ENCODE results near the gene MBNL3.
"Not testable (repeated sequence)": the region's sequence is repeated elsewhere in the genome, so short reads cannot be mapped to it uniquely, and the experiment has no call there.

MBNL3 gene

DNA sequence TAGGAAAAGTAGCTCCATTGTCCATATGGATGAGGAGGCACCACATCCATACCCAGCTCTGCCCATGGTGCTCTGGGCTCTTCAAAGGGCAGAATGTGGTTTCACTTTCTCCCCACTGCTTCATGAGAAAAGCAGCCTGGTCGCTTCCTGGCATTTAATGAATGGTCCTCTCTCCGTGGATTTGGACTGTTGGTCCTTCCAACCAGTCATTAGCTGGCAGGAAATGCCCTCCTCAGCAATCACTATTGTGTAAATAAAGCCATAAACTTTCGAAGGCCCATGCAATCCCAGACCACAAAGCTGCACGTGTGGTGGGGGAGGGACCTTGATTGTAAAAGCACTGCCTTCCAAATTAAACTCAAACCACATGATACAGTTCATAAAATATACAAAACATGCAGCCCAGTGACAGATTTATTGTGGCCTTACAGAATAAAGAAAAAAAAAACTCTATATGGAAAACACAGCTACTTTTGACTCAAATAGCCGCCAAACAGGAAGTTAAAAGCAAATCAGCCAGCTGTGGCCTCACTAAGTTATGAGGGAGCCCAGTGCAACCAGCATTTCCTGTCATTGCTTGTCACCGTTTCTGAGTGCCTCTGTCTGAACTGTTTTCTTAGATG lies 8.1 kb downstream of the MBNL3 start:
- DNase-seq (ENCODE audit: low read depth in 2 of 2) = no peak

DNA sequence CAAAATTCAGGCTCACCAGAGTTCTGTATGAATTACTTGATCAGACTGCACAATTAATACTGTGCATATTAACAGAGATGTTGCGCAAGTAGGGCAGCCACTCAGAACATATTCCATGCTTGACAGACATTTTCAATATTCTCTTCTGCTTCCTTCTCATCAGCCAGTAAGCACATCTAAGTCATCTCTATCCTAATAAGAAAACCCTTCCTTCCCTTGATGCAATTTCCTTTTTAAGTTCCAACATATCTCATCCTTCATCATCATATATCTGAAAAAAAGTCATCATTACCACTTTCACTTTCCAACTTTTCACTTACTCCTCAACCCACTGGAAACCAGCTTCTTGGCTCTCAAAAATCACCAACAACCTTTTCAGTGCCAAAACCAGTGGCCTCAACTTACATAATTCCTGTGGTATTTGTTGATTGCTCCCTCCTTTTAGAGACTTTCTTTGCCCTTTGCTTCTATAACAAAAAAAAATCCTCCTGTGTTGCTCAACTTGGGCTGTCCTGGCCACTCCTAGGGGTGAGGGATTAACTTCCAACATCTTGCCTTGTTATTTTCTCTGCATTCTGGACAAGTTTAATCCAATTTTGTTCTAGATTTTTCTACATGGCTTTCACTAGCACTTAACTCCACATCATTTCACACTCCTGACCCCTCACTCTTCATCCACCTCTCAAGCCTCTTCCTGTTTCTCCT lies 14.1 kb downstream of the MBNL3 start:
- no peak for DNase-seq (ENCODE audit: low read depth in 2 of 2)

DNA sequence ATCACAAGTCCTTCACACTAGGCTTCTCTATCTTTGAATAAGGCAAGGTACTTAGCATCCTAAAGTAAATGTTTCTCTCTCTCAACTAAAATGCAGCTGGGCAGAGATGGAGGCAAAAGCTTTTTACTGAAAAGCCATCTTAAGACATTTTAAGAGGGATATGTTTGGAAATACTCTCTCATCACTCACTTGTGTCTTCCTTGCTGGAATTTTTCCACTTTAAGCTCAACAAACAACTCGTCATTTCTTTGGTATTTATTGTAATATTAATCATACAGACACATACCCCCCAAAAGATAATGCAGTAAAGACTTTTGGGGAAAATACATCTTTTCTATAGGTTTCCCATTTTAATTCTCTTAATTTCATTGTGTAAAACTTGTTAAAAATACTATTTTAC lies 16.4 kb downstream of the MBNL3 start:
- DNase-seq (ENCODE audit: low read depth in 2 of 2) = no peak

DNA sequence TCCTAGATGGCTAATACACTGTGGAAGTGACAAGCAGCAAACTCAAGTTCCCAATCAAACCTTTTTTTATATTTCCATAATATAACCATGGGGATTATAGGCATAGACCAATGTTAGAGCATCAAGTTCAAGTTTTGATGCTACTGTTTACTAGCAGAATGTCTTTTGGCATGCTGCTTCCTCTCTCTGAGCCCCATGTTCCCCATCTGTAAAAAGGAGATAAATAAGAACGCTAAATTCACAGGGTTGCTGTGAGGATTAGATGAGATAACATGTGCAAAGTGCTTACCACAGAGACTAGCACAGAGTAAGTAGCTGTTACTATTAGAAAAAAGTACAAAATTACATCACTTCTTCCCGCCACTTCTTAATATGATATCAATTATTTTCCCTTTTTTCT lies 18.0 kb downstream of the MBNL3 start:
- no peak for DNase-seq (ENCODE audit: low read depth in 2 of 2)

DNA sequence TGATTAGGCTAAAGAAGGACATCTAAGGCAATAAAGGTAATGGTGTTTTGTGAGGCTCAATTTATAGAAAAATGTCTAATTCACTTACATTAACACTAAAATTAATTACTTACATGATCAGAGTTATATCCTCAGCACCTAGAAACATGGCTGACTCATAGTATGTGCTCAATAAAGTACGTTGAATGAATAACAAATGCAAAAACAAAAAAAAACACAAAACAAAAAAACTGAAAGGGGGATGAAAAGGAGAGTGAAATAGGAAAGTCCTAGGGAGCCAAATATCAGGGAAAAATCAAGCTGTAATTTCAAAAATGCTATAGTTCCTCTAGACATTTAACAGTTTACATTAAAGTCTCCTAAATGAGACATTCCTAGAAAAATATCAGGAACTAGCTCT lies 18.7 kb downstream of the MBNL3 start:
- DNase-seq (ENCODE audit: low read depth in 2 of 2) = no peak

DNA sequence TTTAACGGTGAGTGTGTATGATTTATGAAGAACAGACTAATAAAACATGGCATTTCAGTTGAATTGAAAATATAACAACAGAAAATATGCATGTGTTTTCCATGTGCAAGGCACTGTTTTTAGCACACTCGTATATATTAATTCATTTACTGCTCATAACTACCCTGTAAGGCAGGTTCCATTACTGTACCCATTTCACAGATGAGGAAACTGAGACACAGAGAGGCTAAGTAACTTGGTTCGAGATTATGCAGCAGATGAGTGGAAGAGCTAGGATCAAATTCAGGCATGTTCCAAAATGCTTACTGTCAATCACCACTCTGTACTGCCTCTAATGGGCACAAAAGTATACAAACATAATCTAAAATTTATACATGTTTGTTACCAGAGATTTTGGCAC lies 20.4 kb downstream of the MBNL3 start:
- no peak for DNase-seq (ENCODE audit: low read depth in 2 of 2)

DNA sequence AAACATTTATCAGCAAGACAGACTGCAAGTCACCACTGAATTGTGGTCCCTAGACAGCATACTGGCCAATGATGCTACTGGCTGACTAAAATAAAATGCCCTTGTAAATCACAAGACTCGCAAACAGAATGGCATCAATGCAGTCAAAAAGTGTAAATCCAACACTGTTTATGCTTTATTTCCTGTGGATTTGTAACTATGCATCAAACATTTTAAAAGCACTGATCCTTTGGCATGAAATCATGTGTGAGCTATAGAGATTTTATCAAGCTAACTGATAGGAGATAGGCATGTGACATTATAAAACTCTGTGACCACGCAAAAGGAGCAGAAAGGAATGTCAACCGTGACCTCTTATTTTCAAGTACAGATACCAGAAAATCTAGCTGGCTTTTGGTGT lies 20.8 kb downstream of the MBNL3 start:
- DNase-seq (ENCODE audit: low read depth in 2 of 2) = no peak

DNA sequence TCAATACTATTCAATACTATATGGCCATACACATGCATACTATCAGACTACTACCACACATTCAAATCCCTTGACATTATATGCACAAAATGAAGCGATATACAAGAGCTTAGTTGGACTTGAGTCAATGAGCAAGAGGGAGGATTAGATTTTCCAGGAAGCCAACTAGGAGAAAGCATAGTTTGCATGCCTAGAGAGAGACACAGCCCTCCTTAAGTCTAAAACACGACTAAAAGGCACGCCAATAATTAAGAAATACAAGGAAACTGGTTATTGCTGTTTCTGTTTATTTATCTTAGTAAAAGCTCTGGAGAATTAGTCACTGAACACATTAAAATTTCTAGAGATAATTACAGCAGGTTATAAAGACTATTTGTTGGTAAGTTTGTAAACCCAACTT lies 21.8 kb downstream of the MBNL3 start:
- DNase-seq (ENCODE audit: low read depth in 2 of 2) = no peak

DNA sequence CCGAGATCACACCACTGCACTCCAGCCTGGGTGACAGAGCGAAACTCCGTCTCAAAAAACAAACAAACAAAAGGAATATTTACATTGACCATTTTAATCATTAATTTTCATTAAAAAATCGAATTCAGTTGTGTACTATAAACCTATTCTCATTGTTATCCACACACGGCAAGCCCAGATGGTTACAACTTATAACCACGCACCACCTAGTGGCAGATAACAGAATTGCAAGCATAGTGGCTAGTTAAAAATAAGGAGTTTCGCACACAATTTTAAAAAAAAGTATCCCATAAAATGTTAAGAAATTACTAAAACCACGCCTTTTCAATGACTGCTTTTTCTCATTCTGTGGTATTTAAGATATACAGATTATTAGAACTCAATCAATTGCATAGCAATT lies 25.4 kb downstream of the MBNL3 start:
- DNase-seq (ENCODE audit: low read depth in 2 of 2) = no peak

DNA sequence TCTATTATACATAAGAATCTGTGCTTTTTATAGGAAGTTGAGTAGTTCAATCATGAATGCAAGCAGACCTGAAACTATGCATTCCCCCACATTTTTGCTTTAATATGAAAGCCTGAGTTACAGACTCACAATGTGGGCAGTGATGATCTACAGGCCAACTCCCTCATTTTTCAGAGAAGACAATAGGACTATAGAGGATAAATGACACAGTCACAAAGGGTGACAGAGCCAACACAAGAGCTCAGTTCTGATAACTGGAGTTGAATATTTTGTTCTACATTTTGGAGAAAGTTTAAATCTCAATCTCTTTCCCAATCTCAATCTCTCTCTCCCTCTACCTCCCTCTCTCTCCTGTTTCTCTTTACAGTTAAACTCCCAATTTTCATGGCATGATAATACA lies 27.0 kb downstream of the MBNL3 start:
- no peak for DNase-seq (ENCODE audit: low read depth in 2 of 2)

DNA sequence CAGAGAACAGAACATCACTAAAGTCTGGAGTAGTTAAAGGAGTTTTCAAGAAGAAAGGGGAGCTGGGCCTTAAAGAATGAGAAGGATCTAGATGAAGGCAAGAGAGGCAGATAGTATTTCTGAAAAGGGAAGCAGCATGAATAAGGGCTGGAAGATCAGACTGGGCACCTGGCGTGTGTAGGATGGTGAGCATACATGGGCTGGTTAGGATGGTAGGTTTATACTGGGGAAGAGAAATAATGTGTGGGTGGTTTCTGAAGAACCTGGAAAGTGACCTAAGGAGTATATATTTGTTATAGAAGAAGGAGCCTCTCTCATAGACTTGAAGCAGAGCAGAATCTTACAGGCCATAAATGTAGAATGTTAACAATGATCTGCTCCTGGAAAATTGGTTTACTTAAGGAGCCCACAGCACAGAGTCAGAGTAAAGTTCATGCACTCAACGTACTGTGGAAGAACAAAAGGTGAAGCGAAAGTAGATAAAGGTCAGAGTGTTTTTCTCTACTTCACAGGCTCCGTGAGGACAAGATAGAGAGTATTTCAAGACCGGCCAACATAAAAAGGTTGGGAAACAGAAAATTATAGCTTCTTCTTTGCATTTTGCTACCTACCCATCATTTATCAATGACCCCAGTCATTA lies 35.8 kb downstream of the MBNL3 start:
- DNase-seq (ENCODE audit: low read depth in 2 of 2) = no peak

DNA sequence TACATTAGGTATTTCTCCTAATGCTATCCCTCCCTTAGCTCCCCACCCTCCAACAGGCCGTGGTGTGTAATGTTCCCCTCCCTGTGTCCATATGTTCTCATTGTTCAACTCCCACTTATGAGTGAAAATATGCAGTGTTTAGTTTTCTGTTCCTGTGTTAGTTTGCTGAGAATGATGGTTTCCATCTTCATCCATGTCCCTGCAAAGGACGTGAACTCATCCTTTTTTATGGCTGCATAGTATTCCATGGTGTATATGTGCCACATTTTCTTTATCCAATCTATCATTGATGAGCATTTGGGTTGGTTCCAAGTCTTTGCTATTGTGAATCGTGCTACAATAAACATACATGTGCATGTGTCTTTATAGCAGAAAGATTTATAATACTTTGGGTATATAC lies 42.9 kb downstream of the MBNL3 start:
- DNase-seq (ENCODE audit: low read depth in 2 of 2) = not testable (repeated sequence)

DNA sequence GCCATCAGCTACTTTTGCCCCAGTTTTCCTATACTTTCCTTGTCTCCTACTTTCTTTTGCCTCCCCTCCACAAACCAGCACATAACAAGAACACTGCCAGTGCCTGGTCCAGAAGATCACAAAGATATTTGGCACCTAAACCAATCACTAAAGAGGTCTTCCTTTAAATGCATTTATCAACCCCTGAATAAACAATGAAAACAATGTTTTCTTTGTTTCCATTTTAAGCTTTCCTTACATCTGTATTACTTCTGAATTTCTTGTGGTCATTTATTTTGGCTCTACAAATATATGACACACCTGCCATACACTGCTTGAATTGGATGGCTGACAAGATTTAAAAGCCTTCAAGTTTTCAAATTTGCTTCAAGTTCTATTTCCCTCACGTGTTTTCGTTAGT lies 43.9 kb downstream of the MBNL3 start:
- DNase-seq (ENCODE audit: low read depth in 2 of 2) = no peak

DNA sequence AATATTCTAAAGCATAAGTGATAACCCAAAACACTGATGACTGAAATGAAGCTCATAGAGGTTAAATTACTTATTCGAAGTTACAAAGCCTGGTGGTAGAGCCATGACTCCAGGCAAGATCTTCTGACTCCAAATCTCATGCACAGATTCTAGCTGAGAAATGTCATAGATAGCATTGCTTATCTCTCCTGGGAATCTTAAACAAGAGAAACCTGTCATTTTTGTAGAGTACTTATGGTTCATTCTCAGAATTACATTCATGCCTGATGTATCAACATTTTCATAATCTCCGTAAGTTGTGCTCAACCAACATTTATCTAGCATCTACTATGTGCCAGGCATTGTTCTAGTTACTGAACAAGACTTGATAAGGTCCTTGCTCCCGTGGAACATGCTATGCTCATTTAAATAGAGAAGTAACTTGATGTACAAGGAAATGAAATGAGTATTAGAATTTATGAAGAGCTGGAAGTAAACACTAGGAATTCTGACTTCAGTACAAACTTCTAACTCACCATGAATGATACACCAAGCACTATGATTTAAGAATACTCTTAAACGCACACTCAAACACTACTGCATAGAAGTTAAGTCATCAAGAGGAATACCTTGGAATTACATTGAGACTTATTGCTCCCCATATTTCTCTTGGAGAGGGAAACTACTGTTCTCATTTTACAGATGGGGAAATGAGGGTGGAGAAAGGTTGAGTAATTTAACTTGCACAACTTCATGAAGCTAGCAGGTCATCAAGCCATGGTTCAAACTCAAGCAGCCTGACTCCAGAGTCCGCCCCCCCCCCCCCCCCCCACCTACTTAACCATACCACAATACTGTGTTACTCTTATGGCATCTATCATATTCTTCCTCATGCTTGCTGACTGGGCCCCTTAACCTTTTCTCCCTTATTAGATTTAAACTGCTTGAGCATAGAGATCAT lies 45.4 kb downstream of the MBNL3 start:
- DNase-seq (ENCODE audit: low read depth in 2 of 2) = no peak

DNA sequence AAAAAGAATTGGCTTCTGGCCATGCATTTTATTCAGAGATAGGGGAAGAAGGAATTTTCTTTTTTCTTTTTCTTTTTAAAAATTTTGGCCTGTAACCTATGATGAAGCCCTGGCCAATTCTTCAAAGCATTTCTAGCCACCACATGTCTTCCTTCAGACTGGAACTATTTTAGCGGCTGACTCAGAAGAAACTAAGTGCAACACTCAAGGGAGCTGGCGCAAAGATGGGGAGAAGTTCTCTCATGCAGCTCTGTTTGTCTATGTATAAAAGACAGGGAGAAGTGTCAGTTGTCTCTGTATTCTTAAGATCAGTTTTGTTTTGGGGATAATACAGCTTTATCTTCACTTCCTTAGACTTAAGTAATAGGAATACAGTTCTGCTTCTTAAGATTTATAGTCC lies 46.1 kb downstream of the MBNL3 start:
- no peak for DNase-seq (ENCODE audit: low read depth in 2 of 2)

DNA sequence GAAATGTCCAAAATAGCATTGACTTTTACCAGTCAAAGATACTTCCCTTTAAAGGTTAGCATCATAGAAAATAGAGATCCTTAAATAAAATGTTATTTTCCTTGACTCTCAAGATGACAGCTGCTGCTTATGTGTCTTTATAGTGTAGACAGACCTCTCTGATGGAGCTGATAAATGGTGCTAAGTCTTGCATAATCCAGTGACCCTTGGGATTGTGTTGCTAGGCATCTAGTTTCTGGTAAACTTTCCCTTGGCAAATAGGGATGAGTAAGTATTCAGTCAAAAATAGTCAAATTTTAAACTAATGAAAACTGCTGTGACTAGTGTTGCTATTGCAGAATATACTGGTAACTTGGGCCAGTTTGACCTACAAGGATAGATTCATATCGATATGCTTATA lies 53.6 kb downstream of the MBNL3 start:
- DNase-seq (ENCODE audit: low read depth in 2 of 2) = no peak

DNA sequence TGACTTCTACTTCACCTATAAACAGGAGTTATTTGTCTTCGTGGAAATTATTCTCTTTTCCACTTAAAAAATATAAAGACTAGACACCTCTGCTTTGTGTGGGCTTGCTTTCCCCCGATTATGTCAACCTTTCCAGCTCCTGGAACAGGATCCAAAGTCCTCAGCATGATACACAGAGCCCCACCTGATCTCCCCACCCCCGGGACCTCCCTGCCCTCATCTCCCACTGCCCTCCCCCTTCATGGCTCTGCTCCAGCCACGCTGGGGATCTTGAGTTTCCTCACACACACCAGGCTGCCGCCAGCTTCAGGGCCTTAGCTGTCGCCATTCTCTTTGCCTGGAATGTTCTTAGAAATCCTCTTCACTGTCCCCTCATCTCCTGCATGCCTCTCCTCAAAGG lies 55.3 kb downstream of the MBNL3 start:
- DNase-seq (ENCODE audit: low read depth in 2 of 2) = no peak

DNA sequence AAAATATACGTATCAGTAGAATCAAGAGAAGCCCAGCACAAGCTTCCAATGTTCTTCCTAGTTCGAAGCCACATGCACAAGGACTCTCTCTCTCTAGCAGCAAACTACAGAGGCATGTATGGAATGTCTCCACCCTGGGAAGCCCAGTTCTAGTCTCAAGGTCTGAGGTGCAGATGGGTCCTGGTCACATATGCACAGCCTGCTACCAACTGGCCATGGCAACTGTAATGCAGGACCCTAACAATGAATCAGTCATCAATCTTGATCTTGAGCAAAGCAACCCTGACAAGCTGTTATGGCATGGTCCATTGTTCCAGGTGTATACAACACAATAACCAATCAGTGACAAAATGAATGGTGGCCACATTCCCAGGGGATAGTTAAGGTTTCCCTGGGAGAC lies 55.8 kb downstream of the MBNL3 start:
- no peak for DNase-seq (ENCODE audit: low read depth in 2 of 2)

DNA sequence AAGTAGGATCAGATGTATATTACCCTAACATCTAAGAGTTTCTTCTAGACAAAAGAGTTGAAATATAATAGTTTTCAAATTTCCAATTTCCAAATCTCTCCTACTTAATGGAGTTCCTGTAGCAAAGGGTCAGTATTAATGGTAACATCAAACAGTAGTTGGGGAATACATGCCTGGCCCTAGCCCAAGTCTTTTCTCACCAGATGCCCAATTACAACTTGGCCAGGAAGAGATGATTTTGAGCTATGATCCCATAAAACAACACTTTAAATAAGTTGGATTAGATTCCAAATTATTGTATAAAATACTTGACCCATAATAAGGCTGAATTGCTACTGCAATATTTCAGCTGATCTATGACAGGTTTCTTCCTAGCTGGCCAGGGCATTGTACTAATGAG lies 59.9 kb downstream of the MBNL3 start:
- DNase-seq (ENCODE audit: low read depth in 2 of 2) = no peak

DNA sequence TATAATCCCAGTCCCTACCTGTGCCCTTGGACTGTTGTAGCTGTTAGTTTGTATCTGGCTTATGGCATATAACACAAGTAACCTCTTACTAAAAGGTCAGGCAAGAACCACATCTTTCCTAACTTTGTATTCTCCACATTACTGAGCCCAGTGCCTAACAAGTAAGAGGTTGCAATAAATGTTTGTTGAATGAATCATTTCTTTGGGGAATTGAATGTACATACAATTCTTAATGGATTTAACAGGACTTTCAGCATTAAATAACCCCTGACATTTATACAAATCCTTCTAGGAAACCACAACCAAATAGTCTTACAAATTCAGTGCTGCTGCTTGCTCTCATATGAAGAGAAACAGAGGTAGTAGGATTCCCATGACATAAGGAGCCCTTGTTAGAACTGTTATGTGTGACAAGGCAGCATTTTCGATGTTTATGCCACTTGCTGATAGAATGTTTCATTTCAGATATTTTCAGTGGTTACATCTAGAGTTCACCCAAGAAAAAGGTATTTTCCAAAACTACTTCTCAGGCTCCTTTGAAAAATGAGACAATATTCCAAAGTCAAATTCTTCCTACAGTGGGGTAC lies 62.0 kb downstream of the MBNL3 start:
- DNase-seq (ENCODE audit: low read depth in 2 of 2) = no peak

DNA sequence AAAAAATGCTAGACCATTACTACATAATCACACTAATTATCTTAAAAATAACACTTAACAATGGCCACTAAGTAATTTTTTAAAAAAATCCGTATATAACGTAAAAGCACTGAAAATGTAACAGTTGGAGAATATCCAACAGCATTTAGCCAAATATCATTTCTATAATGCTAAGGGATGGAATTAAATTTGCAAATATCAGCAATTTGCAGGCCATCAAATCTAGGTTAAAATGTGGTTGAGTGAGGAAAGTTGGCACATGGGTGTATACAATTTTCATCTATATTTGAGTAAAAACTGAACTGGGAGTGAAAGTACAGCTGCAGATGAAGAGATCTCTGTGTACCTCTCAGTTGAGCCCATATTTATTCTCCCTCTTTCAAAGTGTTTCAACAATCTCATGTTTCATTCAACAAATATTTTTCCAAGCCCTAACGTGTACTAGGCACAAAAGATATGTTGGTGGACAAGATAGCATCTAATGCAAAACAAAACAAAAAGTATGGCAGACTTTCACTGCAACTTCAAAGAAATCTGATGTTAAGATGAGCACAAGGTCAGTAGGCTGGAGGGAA lies 63.0 kb downstream of the MBNL3 start:
- no peak for DNase-seq (ENCODE audit: low read depth in 2 of 2)

DNA sequence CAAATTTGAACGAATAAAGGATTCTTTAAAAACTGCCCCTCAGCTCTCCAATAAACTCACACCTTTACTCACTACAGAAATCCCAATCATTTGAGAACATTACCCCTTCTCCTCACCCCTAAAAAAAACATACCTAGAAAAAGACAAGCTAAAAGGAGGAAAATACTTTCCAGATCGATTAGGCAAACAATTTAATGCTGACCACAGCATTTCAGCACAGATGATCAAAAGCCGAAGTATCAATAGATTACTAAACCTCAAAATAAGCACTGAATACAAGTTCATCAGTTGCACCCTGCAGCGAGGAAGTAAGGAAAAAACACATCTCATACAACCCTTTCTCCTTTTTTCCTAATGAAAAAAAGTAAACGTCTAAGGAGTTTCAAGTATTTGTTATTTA lies 65.5 kb downstream of the MBNL3 start:
- DNase-seq (ENCODE audit: low read depth in 2 of 2) = no peak

All from stimulated activated CD4-positive, alpha-beta T cell treated with anti-CD3 and anti-CD28 coated beads, Interleukin-1b, Interleukin-23, amount 100 ng/mL, for 1 hour (primary cell).